Aorta (tissue), 5 donors: Measurements from ENCODE around the gene SASH1. TPM values are rescaled to one million over a fixed set of nuclear protein-coding genes. Genes with fewer than 3 reads are reported as not detected.
"Not testable (repeated sequence)": the region's sequence is repeated elsewhere in the genome, so short reads cannot be mapped to it uniquely, and the experiment has no call there.

Source experiments
- ATAC-seq: fragments of 200-7000 bp; cut with Tn5 transposase; one replicate; pipeline ENCODE4 v1.9.1; 2022; ENCODE audit warnings: moderate library complexity; ENCODE audit not compliant: low FRiP score
- DNase-seq, 2 donors: peaks; one replicate each; pipeline ENCODE4 v3.0.0-alpha.2; 2020
- H3K27ac ChIP-seq, 2 donors: one replicate each; pipeline ENCODE4 v1.5.1; 2013; ENCODE audit warnings: low read length in 2 of 2, mild to moderate bottlenecking in 2 of 2, moderate library complexity in 2 of 2, control low read depth in 1 of 2, inconsistent platforms in 1 of 2, low read depth in 1 of 2
- H3K27me3 ChIP-seq, 2 donors: one replicate each; pipeline ENCODE4 v1.6.1; 2013; ENCODE audit warnings: control low read depth in 1 of 2, low read length in 1 of 2, mild to moderate bottlenecking in 1 of 2, moderate library complexity in 1 of 2; ENCODE audit not compliant: insufficient read depth in 2 of 2, control insufficient read depth in 1 of 2
- H3K36me3 ChIP-seq, 2 donors: one replicate each; pipeline ENCODE4 v1.6.1; 2013; ENCODE audit warnings: control low read depth in 1 of 2, low read length in 1 of 2, mild to moderate bottlenecking in 1 of 2; ENCODE audit not compliant: insufficient read depth in 2 of 2, control insufficient read depth in 1 of 2
- H3K4me1 ChIP-seq, 2 donors: one replicate each; pipeline ENCODE4 v1.6.1; 2013; ENCODE audit warnings: low read length in 2 of 2, control low read depth in 1 of 2, mild to moderate bottlenecking in 1 of 2, moderate library complexity in 1 of 2; ENCODE audit not compliant: insufficient read depth in 2 of 2, control insufficient read depth in 1 of 2
- H3K4me3 ChIP-seq, 2 donors: one replicate each; pipeline ENCODE4 v1.5.1; 2013; ENCODE audit warnings: low read length in 2 of 2, control low read depth in 1 of 2, mild to moderate bottlenecking in 1 of 2
- H3K9me3 ChIP-seq: one replicate; pipeline ENCODE4 v1.6.1; 2013; ENCODE audit warnings: mild to moderate bottlenecking, low read length; ENCODE audit not compliant: control insufficient read depth
- WGBS, 2 donors: extraction: QIAGEN DNeasy Blood & Tissue Kit; methylation state at CpG; one replicate each; pipeline ENCODE4 v1.1.7; 2013; 5-methylcytosine and 5-hydroxymethylcytosine counted together
- intact Hi-C, 2 donors: fragments of 100-400 bp; cut with DNase I; formaldehyde crosslinking; loops; one replicate each; pipeline versions ENCODE4 v1.14.2 to v1.15.0; 2022
- polyA plus RNA-seq, 2 donors: library from polyadenylated mRNA; stranded (reverse); fragments of 200-250 nt; gene quantifications; one replicate each; pipeline ENCODE4 v1.2.3, GENCODE V29; 2013
- total RNA-seq, 2 donors: library from RNA; stranded (reverse); fragmentation: NEBNext Ultra II Directional; extraction: Animal tissue kit (Norgen Biotek cat#: 25700); gene quantifications; one replicate each; pipeline ENCODE4 v1.2.1, GENCODE V29; 2021
- donor health status: healthy with polysubstance abuse.
- donor health status: Bipolar disorder and iron deficiency.
- donor health status: DM: no; HTN: no; CAD: no.
- donor health status: DM: no; HTN: no; CAD: no.
- donor health status: DM: yes; HTN: yes; CAD: no.

SASH1 gene
- total and polyA plus RNA-seq, 4 donors = 10.3 to 120 (median 67.8) TPM

DNA sequence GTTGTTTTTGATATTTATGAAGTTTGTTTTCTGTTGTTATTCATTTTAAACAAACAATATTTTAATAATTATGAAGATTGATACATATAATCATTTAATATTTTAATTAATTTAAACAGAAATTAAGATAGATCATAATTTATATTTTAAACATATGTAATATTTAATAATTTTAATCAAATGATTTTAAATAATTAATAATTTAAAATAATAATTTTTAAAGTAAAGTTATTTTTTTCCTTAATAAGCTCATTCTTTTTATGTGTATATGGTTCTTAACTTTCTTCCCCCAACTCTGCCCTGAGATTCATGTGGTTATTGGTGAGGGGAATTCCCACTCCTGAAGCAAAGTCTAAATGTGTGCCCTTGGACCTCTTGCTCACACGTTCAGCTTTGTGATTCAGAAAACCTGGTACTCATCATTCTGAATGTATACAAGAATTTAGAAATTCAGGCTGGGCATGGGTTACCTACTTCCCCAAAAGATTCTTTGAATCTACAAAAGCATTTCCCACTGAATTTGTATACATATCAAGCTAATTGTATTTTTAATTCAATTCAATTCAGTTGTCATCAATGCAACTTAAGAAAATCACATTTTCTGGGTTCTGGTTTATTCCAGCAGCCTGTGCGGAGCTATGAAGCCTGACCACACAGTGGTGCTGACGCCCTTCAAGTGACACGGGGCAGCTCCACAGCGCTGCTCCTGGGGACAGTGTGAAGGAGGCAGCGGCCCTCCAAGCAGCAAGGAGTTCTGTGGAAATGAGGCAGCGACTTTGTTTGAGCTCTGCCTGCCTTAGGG lies 235.2 kb downstream of the SASH1 start:
- peaks cover 0 to 2% of the 10 kb centered on the region in 2 donors for H3K4me1 ChIP-seq
- H3K27ac ChIP-seq = no peak overlapping the region
- intact Hi-C loops = loop anchor here (2.0 to 10.0 kb wide), 6 partner anchors 167 to 854 kb away; partner anchors contain the start of gene UST (in 2 of the 2)
- no peak overlapping the region for H3K4me3 ChIP-seq
- H3K27me3 ChIP-seq = peaks cover 0 to 4% of the 10 kb centered on the region in 2 donors
- WGBS, 2 donors = 4 to 5% methylated on average over 7 of the region's 7 CpGs
- peak; percentile 95 for ATAC-seq
- no peaks in the 10 kb centered on the region for H3K36me3 ChIP-seq
- no peaks in the 10 kb centered on the region for H3K9me3 ChIP-seq
- peak; percentile 89 to 92 for DNase-seq

- H3K27ac ChIP-seq = no peak overlapping the region
- peaks cover 0 to 2% of the 10 kb centered on the region in 2 donors for H3K4me1 ChIP-seq
- WGBS, 2 donors = 55 to 57% methylated on average over 5 of the region's 5 CpGs
- intact Hi-C loops = loop anchor here (5.0 to 10.0 kb wide), 5 partner anchors 166 to 854 kb away; partner anchors contain the start of gene UST (in 2 of the 2)
- ATAC-seq (peak; percentile 50), DNase-seq (no peak)
- no peak overlapping the region for H3K4me3 ChIP-seq
- H3K27me3 ChIP-seq = peaks cover 0 to 4% of the 10 kb centered on the region in 2 donors
- H3K36me3 ChIP-seq = no peaks in the 10 kb centered on the region
- H3K9me3 ChIP-seq = no peaks in the 10 kb centered on the region
Measured at GRCh38 chr6:148578489-148578814, 235.8 kb downstream of the SASH1 start.

- Histone ChIP-seq H3K4me1 (peaks cover 0 to 2% of the 10 kb centered on the region in 2 donors), H3K27me3 (peaks cover 0 to 4% of the 10 kb centered on the region in 2 donors), H3K4me3 (no peak overlapping the region), H3K27ac (no peak overlapping the region), H3K9me3 (no peaks in the 10 kb centered on the region), H3K36me3 (no peaks in the 10 kb centered on the region)
- DNase-seq = no peak
- 75 to 78% methylated on average over 4 of the region's 4 CpGs for WGBS, 2 donors
- ATAC-seq = no peak
- intact Hi-C loops = loop anchor here (5.0 to 10.0 kb wide), 5 partner anchors 166 to 853 kb away; partner anchors contain the start of gene UST (in 2 of the 2)
Measured at GRCh38 chr6:148578837-148579565, 236.4 kb downstream of the SASH1 start.

DNA sequence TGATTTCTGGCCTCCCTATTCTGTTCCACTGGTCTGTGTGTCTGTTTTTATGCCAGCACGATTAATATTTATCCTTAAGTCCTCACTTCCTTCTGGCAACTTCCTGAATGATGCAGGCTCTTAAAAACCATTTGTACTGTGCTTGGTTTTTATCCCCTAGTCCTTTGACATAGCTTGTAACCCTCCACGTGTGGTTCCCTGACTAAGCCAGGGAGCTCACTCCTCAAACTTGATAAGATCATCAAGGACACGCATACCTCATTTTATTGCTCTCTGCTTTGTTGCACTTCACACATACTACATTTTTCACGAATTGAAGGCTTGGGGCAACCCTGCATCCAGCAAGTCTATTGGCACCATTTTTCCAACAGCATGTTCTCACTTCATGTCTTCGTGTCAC lies 237.8 kb downstream of the SASH1 start:
- ATAC-seq = no peak
- Histone ChIP-seq H3K4me1 (peaks cover 0 to 2% of the 10 kb centered on the region in 2 donors), H3K9me3 (no peaks in the 10 kb centered on the region), H3K4me3 (no peak overlapping the region), H3K36me3 (no peaks in the 10 kb centered on the region), H3K27me3 (no peaks in the 10 kb centered on the region), H3K27ac (no peak overlapping the region)
- WGBS, 2 donors = 80 to 84% methylated on average over 5 of the region's 5 CpGs
- intact Hi-C loops = no loop called here
- DNase-seq = no peak

DNA sequence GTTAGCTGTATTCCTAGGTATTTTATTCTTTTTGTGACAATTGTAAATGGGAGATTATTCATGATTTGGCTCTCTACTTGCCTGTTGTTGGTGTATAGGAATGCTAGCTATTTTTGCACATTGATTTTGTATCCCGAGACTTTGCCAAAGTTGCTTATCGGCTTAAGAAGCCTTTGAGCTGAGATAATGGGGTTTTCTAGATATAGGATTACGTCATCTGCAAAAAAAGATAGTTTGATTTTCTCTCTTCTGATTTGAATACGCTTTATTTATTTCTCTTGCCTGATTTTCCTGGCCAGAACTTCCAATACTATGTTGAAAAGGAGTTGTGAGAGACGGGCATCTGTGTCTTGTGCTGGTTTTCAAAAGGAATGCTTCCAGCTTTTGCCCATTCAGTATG lies 241.0 kb downstream of the SASH1 start:
- Histone ChIP-seq H3K9me3 (no peaks in the 10 kb centered on the region), H3K27me3 (no peaks in the 10 kb centered on the region), H3K36me3 (no peaks in the 10 kb centered on the region), H3K27ac (no peak overlapping the region), H3K4me3 (no peak overlapping the region), H3K4me1 (no peaks in the 10 kb centered on the region)
- intact Hi-C loops = no loop called here
- 12 to 28% methylated on average over 5 of the region's 5 CpGs for WGBS, 2 donors
- no peak for DNase-seq
- ATAC-seq = no peak

DNA sequence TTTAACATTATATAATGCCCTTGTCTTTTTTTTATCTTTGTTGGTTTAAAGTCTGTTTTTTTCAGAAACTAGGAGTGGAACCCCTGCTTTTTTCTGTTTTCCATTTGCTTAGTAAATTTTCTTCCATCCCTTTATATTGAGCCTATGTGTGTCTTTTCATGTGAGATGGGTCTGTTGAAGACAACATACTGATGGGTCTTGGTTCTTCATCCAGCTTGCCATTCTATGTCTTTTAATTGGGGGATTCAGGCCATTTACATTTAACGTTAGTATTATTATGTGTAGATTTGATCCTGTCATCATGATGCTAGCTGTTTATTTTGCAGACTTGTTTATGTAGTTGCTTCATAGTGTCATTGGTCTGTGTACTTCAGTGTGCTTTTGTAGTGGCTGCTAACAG lies 243.0 kb downstream of the SASH1 start:
- H3K27me3 ChIP-seq, ATAC-seq, intact Hi-C loops, H3K4me1 ChIP-seq, H3K9me3 ChIP-seq, H3K4me3 ChIP-seq, H3K27ac ChIP-seq, DNase-seq, H3K36me3 ChIP-seq: not testable (repeated sequence)
- 96 to 97% methylated on average over 1 of the region's 1 CpG for WGBS, 2 donors

GRCh38 chr6:148590883-148591282 lies 248.2 kb downstream of the SASH1 start:
- WGBS, 2 donors = 85 to 88% methylated on average over 6 of the region's 6 CpGs
- no peak for ATAC-seq
- DNase-seq = no peak
- Histone ChIP-seq H3K4me3 (no peak overlapping the region), H3K4me1 (no peaks in the 10 kb centered on the region), H3K27me3 (no peaks in the 10 kb centered on the region), H3K27ac (no peak overlapping the region), H3K9me3 (no peaks in the 10 kb centered on the region), H3K36me3 (no peaks in the 10 kb centered on the region)
- intact Hi-C loops = no loop called here

GRCh38 chr6:148591656-148592055 lies 249.0 kb downstream of the SASH1 start:
- no peak for ATAC-seq
- H3K4me3 ChIP-seq = no peak overlapping the region
- H3K4me1 ChIP-seq = no peaks in the 10 kb centered on the region
- intact Hi-C loops = no loop called here
- no peaks in the 10 kb centered on the region for H3K36me3 ChIP-seq
- H3K9me3 ChIP-seq = no peaks in the 10 kb centered on the region
- no peak overlapping the region for H3K27ac ChIP-seq
- H3K27me3 ChIP-seq = no peaks in the 10 kb centered on the region
- DNase-seq = no peak
